GM12864 (cell line): ENCODE results near the gene COL18A1.
"Not testable (repeated sequence)": the region's sequence is repeated elsewhere in the genome, so short reads cannot be mapped to it uniquely, and the experiment has no call there.

Source experiments
- DNase-seq: peaks from one replicate; pipeline ENCODE4 v3.0.0-alpha.2; 2011; ENCODE audit warnings: low read depth
- H3K4me3 ChIP-seq: 2 replicates; pipeline ENCODE4 v1.5.1; 2011; ENCODE audit warnings: mild to moderate bottlenecking, low read depth, low read length, control low read depth
- TF ChIP-seq, protein P1 (sequence below): IDR thresholded peaks from 2 replicates; pipeline ENCODE4 v1.5.1; 2011; ENCODE audit warnings: low read depth, mild to moderate bottlenecking, moderate library complexity, low read length, control low read depth, inconsistent platforms; ENCODE audit errors: missing control alignments

The COL18A1 gene

GRCh38 chr21:45496968-45497845, 92.2 kb downstream of the COL18A1 start:
- no peak overlapping the region for H3K4me3 ChIP-seq
- DNase-seq = no peak
- TF ChIP-seq, protein P1, sequence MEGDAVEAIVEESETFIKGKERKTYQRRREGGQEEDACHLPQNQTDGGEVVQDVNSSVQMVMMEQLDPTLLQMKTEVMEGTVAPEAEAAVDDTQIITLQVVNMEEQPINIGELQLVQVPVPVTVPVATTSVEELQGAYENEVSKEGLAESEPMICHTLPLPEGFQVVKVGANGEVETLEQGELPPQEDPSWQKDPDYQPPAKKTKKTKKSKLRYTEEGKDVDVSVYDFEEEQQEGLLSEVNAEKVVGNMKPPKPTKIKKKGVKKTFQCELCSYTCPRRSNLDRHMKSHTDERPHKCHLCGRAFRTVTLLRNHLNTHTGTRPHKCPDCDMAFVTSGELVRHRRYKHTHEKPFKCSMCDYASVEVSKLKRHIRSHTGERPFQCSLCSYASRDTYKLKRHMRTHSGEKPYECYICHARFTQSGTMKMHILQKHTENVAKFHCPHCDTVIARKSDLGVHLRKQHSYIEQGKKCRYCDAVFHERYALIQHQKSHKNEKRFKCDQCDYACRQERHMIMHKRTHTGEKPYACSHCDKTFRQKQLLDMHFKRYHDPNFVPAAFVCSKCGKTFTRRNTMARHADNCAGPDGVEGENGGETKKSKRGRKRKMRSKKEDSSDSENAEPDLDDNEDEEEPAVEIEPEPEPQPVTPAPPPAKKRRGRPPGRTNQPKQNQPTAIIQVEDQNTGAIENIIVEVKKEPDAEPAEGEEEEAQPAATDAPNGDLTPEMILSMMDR = no peak

GRCh38 chr21:45497846-45498645, 93.1 kb downstream of the COL18A1 start:
- H3K4me3 ChIP-seq = no peak overlapping the region
- TF ChIP-seq, protein P1 = no peak
- no peak for DNase-seq

DNA sequence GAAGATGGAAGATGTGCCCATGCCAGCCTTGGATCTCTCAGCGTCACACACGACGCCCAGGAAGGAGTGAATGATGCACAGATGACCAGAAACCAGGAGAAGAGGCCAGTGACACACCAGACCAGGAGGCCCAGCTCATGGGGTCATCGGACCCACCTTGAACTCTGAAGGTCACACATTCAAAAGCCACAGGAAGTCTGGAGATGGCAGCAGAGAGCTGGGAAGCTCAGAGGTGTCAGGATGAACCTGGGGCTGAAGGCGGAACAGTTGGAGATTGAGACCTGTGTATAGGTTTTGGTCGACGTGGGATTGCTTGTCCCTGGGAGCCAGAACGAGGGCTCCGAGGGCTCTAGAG, 93.7 kb downstream of the COL18A1 start:
- no peak overlapping the region for H3K4me3 ChIP-seq

DNA sequence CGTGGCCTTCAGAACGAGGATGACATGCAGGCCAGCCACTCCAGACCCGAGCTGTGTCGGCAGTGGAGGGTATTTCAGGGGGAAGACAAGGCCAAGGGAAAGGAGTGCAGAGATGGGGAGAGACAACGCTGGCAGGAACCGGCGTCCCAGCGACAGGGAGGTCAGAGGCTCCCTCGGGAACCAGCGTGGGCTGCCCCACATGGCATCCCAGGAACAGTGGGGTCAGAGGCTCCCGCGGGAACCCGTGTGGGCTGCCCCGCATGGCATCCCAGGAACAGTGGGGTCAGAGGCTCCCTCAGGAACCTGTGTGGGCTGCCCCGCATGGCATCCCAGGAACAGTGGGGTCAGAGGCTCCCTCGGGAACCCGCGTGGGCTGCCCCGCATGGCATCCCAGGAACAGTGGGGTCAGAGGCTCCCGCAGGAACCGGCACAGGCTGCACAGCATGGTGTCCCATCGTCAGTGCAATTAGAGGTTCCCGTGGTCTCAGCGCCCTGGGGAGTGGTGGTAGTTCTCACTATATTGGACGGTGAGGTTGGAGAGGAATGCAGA, 94.3 kb downstream of the COL18A1 start:
- no peak overlapping the region for H3K4me3 ChIP-seq
- TF ChIP-seq, protein P1 = no peak
- no peak for DNase-seq

More for the DNA sequence above, 93.7 kb downstream of the COL18A1 start:
- TF ChIP-seq, protein P1 = no peak
- no peak for DNase-seq

GRCh38 chr21:45499970-45500577, 95.1 kb downstream of the COL18A1 start:
- no peak for DNase-seq

DNA sequence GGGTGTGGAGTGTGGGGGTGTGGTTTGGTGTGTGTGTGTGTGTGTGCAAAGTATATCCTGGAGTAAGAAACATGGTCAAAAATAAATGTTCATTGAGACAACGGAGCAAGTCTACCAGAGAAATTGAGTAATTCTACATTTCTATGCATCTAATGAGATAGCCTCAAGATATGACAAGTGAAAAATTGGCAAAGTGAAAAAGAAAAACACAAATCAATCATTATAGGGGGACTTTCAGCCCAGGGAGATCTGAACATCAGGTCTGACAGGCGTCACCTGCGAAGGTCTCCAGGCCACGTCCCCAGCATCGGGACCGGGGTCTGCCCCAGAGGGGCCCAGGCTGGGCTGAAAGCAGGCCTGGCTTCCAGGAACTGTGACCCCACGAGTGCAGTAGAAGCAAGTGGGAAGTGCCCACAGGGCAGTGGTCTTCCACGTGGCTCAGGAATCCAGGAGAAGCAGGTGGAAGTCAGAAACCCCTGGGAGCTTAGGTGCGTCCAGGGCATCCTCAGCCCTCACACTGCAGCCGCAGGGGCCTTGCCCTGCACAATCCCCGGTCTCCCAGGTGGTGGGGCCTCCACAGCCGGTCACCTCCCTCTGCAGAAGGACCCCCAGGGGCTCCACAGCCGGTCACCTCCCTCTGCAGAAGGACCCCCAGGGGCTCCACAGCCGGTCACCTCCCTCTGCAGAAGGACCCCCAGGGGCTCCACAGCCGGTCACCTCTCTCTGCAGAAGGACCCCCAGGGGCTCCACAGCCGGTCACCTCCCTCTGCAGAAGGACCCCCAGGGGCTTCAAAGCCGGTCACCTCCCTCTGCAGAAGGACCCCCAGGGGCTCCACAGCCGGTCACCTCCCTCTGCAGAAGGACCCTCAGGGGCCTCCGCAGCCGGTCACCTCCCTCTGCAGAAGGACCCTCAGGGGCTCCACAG, 96.4 kb downstream of the COL18A1 start:
- DNase-seq, H3K4me3 ChIP-seq: not testable (repeated sequence)

More at GRCh38 chr21:45499970-45500577, 95.1 kb downstream of the COL18A1 start:
- TF ChIP-seq, protein P1 = no peak
- no peak overlapping the region for H3K4me3 ChIP-seq
